GM18951 (cell line): ENCODE measurements around the gene MUCL3.
"Not testable (repeated sequence)": the region's sequence is repeated elsewhere in the genome, so short reads cannot be mapped to it uniquely, and the experiment has no call there.

Experiments
- POLR2A ChIP-seq: IDR thresholded peaks from 4 replicates; pipeline ENCODE4 v1.6.1; 2011; ENCODE audit warnings: mild to moderate bottlenecking; ENCODE audit not compliant: insufficient read length, insufficient read depth; ENCODE audit errors: extremely low read depth
- in situ Hi-C: fragments of 300-500 bp; cut with MboI; formaldehyde crosslinking; loops from one replicate; pipeline ENCODE4 v1.12.0; 2022; ENCODE audit warnings: low sequenced_read_pairs, mixed read lengths, inconsistent platforms; ENCODE audit not compliant: unreplicated experiment

MUCL3 gene

DNA sequence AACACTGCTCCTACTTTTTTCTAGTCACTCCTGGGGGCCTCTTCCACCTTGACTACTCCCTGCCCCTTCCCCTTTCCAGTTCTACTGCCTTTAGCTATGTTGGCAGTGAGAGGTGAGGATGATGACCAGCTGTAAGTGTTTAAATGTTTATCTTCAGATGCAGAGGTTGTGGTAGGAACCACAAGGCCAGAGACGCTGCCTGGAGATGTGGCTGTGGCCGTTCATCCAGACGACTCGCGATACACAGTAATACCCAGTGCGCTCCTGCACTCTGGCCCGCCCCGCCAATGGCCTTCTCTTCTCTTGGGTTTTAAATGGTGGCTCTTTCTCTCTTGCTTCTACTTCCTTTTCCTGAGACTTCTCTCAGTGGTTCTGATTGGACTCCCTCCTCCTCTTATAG lies 22.1 kb upstream of the MUCL3 start:
- TF ChIP-seq POLR2A, result no peak
- in situ Hi-C loops, result loop anchor here (10.0 kb wide), 1 partner anchor 156 kb away; no protein-coding TSS in a partner anchor

DNA sequence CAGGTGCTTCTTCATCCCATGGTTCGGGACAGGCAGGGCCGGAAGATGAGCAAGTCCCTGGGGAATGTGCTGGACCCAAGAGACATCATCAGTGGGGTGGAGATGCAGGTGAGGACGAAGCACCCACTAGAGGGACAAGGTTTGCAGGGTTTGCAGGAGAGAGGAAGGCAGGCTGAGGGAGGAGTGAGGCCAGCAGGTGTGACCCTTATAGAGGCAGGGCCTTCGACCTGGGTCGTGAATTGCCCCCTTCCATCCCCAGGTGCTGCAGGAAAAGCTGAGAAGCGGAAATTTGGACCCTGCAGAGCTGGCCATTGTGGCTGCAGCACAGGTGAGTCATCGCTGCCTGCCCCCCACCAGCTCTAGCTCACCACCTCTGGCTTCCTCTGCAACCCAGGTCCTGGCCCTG lies 18.3 kb upstream of the MUCL3 start:
- in situ Hi-C loops, result no loop called here
- no peak for TF ChIP-seq POLR2A

DNA sequence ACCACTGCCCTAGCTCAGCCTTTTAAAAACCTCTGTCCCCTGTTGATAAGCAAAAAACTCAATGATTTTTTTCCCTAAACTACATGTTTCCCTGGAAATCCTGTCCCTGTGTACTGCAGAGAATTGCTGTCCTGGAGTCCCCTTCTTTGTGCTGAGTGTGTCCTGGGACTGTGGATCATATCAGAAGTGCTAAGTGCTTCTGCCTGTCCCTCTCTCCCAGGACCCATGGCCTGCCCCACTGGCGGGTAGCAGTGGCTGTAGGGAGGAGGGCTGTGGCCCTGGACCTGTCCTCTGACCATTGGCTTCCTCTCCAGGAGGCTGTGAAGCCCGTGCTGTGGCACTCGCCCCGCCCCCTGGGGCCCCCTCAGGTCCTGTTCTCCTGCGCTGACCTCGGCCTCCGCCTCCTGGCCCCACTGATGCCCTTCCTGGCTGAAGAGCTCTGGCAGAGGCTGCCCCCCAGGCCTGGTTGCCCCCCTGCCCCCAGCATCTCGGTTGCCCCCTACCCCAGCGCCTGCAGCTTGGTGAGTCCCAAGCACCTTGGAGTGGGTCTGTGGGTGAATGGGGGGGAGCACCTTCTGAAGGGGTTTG lies 16.6 kb upstream of the MUCL3 start:
- in situ Hi-C loops, result not testable (repeated sequence)

DNA sequence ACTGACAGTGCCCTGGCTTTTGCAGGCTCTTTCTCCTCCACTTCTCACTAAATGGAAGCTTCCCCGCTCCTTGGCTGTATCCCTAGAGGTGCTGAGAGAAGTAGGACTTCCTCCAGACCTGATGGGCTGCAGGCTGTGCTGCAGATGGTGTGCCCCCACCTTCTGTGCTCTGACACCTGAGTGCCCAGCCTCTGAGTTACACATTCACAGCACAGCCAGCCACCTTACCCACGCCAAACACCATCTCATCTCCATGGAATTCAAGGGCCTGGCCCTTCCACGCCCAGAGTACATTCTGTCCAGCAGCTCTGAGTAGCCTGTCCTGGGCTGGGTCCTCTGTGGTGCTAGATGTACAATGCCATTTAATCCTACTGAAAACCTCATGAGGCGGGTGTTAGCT lies 14.1 kb upstream of the MUCL3 start:
- no peak for TF ChIP-seq POLR2A
- in situ Hi-C loops, result no loop called here

DNA sequence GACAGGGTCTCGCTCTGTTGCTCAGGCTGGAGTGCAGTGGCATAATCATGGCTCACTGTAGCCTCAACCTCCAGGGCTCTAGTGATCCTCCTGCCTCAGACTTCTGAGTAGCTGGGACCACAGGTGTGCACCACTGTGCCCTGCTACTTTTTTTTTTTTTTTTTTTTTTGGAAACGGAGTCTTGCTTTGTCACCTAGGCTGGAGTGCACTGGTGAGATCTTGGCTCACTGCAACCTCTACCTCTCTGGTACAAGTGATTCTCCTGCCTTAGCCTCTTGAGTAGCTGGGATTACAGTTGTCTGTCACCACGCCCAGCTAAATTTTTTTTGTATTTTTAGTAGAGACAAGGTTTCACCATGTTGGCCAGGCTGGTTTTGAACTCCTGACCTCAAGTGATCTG lies 13.7 kb upstream of the MUCL3 start:
- in situ Hi-C loops, result not testable (repeated sequence)

DNA sequence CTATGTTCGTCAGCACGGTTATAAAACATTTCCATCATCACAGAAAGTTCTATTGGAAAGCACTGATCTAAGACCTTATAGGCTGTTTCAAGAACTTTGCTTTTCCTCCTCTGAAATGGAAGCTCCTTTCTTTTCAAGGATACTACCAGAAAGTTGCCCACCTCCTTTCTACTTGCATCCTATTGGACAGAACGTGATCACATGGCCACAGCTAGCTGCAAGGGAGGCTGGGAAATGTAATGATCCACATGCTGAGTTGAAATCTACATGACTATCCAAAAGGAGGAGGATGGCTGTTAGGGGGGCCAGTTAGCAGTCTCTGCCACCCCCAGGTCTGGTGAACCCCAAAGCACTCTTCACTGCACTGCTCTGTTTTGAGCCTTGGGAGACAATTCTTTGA lies 12.1 kb upstream of the MUCL3 start:
- TF ChIP-seq POLR2A, result no peak
- in situ Hi-C loops, result no loop called here

DNA sequence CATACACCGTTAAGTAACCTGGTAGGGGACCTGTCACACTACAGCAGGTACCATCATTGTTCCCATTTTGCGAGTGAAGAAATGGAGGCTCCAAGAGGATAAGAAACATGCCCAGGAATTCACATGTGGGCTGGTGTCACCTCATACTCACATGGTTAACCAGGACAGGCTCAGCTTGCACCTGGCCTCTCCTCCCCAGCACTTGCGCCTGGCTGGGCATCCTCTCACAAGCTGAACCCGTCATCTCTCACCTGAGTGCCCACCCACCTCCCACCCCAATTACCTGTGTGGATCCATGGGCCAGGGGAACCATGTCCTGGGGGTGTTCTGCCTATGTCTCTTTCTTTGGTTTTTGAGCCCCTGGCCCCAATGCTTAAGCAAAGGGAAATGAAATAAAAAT lies 10.3 kb upstream of the MUCL3 start:
- in situ Hi-C loops, result no loop called here
- no peak for TF ChIP-seq POLR2A

DNA sequence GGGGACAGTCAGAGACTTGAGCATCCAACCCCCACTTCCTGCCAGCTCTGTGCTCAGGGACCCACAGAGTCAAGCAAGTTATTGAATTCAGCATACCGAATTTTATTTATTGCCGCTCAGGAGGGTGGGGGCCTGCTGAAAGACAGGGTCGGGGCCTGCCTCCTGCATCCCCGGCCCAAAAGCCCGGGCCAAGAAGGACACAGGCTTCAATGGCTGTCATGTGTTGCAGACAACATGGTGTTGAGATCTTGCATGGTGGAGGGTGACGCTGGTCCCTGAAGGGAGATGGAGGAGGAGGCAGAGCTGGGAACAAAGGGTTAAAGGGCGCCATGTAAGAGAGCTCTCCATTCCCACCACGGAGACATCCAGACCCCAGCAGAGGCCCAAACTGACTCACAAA lies 9.5 kb upstream of the MUCL3 start:
- no peak for TF ChIP-seq POLR2A
- in situ Hi-C loops, result no loop called here

DNA sequence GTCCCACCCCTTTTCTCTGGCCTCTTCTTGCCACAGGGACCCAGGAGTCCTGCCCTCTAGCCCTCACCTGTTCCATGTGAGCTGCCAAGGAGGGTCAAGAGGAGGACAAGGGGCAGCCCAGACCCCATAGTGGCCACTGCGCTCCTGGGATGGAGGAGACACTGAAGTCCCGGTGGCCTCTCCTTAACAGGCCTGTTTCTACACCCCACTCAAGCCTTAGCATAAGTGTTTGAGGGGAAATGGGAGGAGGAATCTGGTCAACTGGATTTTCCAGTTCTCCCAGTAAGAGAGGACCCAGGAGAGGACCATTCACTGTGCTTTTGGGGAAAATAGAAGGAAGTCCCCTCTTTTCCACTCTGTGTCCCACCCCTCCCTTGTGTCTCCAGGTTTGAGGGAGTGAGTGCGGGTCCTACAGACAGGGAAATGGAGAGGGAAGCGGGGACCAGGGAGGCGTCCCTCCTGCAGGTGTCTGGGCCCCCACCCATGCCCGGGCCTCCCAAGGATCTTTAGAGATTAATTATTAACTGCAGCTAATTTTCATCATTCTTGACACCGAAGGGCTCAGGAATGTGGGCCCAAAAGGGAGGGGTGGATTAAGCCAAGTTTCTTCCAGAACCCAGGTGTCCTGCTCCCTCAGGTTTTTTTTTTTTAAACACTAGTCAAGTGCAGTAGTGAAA lies 8.7 kb upstream of the MUCL3 start, which contains the start of gene SFTA2:
SFTA2 (minus strand) TSS at position 202 of the 677 bp plus-strand sequence; CDS start at position 128, 74 bp downstream.
- in situ Hi-C loops, result no loop called here

DNA sequence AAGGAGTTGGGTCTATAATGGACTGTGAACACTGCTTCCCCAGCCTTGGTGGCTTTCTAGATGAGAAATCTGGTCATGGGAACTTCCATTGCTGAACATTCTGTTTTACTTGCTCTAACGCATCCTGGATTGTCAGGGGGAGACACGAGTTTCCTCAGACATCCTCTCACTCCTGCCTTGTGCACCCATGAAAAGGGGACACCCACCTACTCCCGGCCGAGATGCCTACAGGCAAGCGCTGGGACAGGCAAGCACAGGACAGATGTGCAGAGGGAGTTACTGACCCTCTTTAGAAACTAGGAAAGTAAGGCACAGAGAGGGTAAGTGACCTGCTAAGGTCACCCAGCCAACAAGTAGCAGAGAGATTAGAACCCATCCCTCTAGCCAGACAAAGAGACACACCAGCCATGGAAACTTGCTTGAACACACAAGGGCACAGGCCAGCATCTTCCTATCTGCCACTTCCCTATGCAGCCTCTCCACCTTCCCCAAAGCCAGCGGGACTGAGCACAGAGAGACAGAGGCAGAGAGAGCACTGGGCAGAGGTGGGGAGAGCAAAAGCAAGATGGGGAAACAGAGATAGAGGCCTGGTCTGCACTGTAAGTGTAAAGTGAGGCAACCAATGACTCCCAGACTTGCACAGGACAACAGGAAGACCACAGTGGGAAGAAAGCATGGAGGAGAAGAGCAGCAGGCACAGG lies 8.0 kb upstream of the MUCL3 start:
- TF ChIP-seq POLR2A, result no peak
- in situ Hi-C loops, result no loop called here

More for the DNA sequence above, 8.7 kb upstream of the MUCL3 start, which contains the start of gene SFTA2:
- no peak for TF ChIP-seq POLR2A

DNA sequence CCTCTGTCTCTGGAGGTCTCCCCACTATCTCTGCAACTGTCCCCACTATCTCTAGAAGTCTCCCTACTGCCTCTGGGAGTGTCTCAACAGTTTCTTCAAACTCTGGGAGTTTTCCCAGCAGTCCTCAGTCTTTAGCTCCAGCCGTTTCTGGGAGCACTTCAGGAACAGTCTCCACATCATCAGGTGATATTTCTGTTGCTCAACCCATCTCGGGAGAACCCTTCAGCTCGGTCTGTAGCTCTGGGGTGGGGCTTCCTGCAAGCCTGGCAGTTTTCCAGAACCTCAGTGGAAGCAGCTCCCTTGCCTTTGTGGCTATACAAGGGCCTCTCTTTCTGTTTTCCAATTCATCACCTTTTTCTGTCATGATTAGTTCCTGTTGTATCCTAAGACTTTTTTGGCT lies 5.8 kb upstream of the MUCL3 start:
- in situ Hi-C loops, result no loop called here

DNA sequence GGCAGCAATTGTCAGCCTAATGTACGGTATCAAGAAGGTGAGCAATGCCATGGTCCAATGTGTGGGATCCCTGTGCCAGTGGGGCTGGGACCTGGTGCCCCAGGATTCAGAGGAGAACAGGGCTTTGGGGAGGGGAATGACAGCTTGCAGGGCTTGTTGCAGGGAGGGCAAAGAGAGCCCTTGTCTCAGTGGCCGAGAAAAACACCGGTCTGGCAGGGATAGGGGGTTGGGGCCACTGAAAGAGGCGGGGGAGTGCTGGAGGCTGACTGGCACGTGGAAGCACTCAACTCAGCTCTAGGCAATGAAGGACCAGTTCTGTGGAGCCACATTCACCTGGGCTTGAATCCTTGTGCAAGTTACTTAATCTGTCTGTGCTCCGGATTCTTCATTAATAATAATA lies 3.5 kb upstream of the MUCL3 start:
- in situ Hi-C loops, result no loop called here

More for the DNA sequence above, 5.8 kb upstream of the MUCL3 start:
- no peak for TF ChIP-seq POLR2A

DNA sequence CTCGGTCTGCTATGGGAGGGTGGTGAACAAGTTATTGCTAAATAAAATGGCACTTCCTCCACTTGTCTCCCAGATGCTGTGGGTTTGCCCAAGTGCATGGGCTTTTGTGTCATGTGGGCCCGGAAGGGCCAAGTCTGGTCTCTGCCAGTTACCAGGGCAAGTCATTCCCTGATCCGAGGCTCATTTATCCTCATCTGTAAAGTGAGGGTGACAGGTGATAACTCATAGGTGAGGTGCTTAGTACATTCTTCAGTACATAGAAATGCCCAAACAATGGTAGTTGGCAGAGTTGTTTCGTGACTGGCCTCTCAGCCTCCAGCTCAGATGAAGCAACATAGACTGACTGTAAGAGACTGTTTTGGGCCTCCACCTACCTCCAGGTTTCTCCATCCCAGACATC lies 2.0 kb upstream of the MUCL3 start:
- in situ Hi-C loops, result no loop called here
- TF ChIP-seq POLR2A, result no peak

More for the DNA sequence above, 3.5 kb upstream of the MUCL3 start:
- no peak for TF ChIP-seq POLR2A

DNA sequence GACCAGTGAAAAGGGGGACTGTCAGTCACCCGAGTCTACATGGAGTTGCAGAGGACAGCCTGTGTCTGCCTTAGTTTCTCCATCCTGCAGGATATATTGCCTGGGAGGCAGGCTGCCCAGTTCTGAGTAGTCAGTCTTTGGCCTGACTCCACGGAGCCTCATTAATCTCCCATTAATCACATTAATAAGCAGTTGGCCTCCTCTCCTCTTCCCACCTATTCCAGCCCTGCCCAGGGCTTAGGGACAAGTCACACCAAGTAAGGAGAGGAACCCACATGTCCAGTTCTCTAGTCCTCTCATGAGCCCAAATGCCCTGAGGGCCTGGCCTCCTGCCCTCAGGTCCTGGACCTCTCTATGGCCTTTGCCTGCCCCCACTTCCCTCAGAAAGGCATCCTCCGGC lies 1.3 kb upstream of the MUCL3 start:
- no peak for TF ChIP-seq POLR2A
- in situ Hi-C loops, result no loop called here
